ENCODE measurements around the gene MYLK.

DNA sequence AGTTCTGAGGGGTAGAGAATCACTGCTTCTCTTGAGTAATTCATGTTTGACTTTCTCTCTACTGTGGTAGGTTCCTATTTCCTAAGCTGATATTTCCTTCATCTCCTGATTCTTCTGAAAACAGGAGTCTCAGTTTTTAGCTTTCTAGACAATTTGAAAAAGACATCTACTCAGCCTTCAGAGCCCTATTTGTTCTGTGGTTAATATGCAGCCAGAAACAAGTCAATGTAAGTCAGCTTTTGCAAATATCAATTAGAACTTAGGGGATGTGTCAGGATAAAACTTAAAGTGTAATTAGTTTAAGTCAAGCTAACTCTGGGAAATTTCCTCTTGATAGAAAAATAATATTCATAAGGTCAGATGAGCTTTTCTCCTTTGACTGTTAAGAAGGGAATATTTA lies 277.6 kb downstream of the MYLK start:
- TF ChIP-seq, protein P1, sequence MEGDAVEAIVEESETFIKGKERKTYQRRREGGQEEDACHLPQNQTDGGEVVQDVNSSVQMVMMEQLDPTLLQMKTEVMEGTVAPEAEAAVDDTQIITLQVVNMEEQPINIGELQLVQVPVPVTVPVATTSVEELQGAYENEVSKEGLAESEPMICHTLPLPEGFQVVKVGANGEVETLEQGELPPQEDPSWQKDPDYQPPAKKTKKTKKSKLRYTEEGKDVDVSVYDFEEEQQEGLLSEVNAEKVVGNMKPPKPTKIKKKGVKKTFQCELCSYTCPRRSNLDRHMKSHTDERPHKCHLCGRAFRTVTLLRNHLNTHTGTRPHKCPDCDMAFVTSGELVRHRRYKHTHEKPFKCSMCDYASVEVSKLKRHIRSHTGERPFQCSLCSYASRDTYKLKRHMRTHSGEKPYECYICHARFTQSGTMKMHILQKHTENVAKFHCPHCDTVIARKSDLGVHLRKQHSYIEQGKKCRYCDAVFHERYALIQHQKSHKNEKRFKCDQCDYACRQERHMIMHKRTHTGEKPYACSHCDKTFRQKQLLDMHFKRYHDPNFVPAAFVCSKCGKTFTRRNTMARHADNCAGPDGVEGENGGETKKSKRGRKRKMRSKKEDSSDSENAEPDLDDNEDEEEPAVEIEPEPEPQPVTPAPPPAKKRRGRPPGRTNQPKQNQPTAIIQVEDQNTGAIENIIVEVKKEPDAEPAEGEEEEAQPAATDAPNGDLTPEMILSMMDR (optimal IDR thresholded peaks at IDR 0.05 in 1 of 3, IDR thresholded peaks at IDR 0.05 in 1 of 3, conservative IDR thresholded peaks at IDR 0.05 in 1 of 3; ENCODE audit: extremely low read depth in 1 of 3, insufficient read depth in 2 of 3, low read length in 3 of 3), result no peak
- TF ChIP-seq EZH2 (IDR thresholded peaks at IDR 0.05; ENCODE audit: low read length), result no peak

Measured in keratinocyte (primary cell).